Ectodermal cell (in vitro differentiated cells): Measurements from ENCODE around the gene NIP7. TPM values are rescaled to one million over a fixed set of nuclear protein-coding genes. Genes with fewer than 3 reads are reported as not detected.
A peak's percentile ranks its signal among the peaks of the same experiment; 100 is the strongest.
"Not testable (repeated sequence)": the region's sequence is repeated elsewhere in the genome, so short reads cannot be mapped to it uniquely, and the experiment has no call there.

ENCODE experiments used
- H3K27ac ChIP-seq: 2 replicates; pipeline ENCODE4 v1.7.0; 2013; ENCODE audit warnings: mild to moderate bottlenecking, low read depth, low read length; ENCODE audit not compliant: insufficient read depth, poor library complexity, severe bottlenecking
- H3K27me3 ChIP-seq: 2 replicates; pipeline ENCODE4 v1.7.0; 2013; ENCODE audit warnings: mild to moderate bottlenecking, low read length; ENCODE audit not compliant: insufficient read depth, control insufficient read depth, poor library complexity, severe bottlenecking
- H3K36me3 ChIP-seq: one replicate; pipeline ENCODE4 v1.7.0; 2013; ENCODE audit warnings: low read length; ENCODE audit not compliant: control insufficient read depth, insufficient read depth
- H3K4me1 ChIP-seq: one replicate; pipeline ENCODE4 v1.7.0; 2013; ENCODE audit warnings: low read length; ENCODE audit not compliant: control insufficient read depth, insufficient read depth
- H3K4me3 ChIP-seq: 2 replicates; pipeline ENCODE4 v1.7.0; 2013; ENCODE audit warnings: low read depth, low read length, control low read depth; ENCODE audit not compliant: insufficient read depth
- H3K9me3 ChIP-seq: 2 replicates; pipeline ENCODE4 v1.7.0; 2013; ENCODE audit warnings: mild to moderate bottlenecking, low read length, moderate library complexity; ENCODE audit not compliant: control insufficient read depth
- WGBS, 2 experiments: methylation state at CpG; one replicate each; pipeline ENCODE4 v1.1.7; 2013; ENCODE audit warnings: missing lambda C conversion rate in 2 of 2; 5-methylcytosine and 5-hydroxymethylcytosine counted together
- polyA plus RNA-seq, 4 experiments: library from polyadenylated mRNA; stranded (reverse); fragments of 50-300 nt; gene quantifications; one replicate each; pipeline ENCODE4 v1.2.3, GENCODE V29; 2013

The NIP7 gene
- polyA plus RNA-seq (2013, experiment 1 of 4), result 27.7 TPM
- 31.7 TPM for polyA plus RNA-seq (2013, experiment 2 of 4)
- 27.2 TPM for polyA plus RNA-seq (2013, experiment 3 of 4)
- 30.2 TPM for polyA plus RNA-seq (2013, experiment 4 of 4)

GRCh38 chr16:69339289-69340094 lies at the start of gene NIP7, which contains the start of gene COG8:
Gene NIP7 (plus strand): TSS chr16:69339772. CDS start chr16:69339830, 58 bp downstream.
Gene COG8 (minus strand): TSS chr16:69339564. CDS start chr16:69339552, 12 bp downstream.
- peak within 1 kb of the TSS; percentile 58 for H3K27ac ChIP-seq
- peaks cover 40% of the 10 kb centered on the region for H3K36me3 ChIP-seq
- peaks cover 11% of the 10 kb centered on the region for H3K4me1 ChIP-seq
- H3K4me3 ChIP-seq, result peak within 1 kb of the TSS; percentile 97
- H3K27me3 ChIP-seq, result no peaks in the 10 kb centered on the region
- no peaks in the 10 kb centered on the region for H3K9me3 ChIP-seq
- 1% methylated on average over 77 of the region's 77 CpGs for WGBS, 2 experiments

- H3K36me3 ChIP-seq, H3K27me3 ChIP-seq, H3K9me3 ChIP-seq, H3K27ac ChIP-seq, H3K4me3 ChIP-seq, H3K4me1 ChIP-seq: not testable (repeated sequence)
- 92 to 95% methylated on average over 9 of the region's 9 CpGs for WGBS, 2 experiments
Observed at GRCh38 chr16:69291657-69292056, 47.9 kb upstream of the NIP7 start.

GRCh38 chr16:69293401-69293800 lies 46.2 kb upstream of the NIP7 start:
- H3K27me3 ChIP-seq, result no peaks in the 10 kb centered on the region
- no peak overlapping the region for H3K4me3 ChIP-seq
- H3K36me3 ChIP-seq, result no peaks in the 10 kb centered on the region
- WGBS, 2 experiments, result 94 to 96% methylated on average over 3 of the region's 3 CpGs
- no peaks in the 10 kb centered on the region for H3K9me3 ChIP-seq
- H3K27ac ChIP-seq, result no peak overlapping the region
- H3K4me1 ChIP-seq, result no peaks in the 10 kb centered on the region

- H3K36me3 ChIP-seq, result no peaks in the 10 kb centered on the region
- H3K27ac ChIP-seq, result no peak overlapping the region
- H3K9me3 ChIP-seq, result no peaks in the 10 kb centered on the region
- 84 to 90% methylated on average over 1 of the region's 1 CpG for WGBS, 2 experiments
- H3K4me1 ChIP-seq, result no peaks in the 10 kb centered on the region
- no peaks in the 10 kb centered on the region for H3K27me3 ChIP-seq
- H3K4me3 ChIP-seq, result no peak overlapping the region
Observed at GRCh38 chr16:69294051-69294450, 45.5 kb upstream of the NIP7 start.

- not testable (repeated sequence) for H3K27me3 ChIP-seq, H3K36me3 ChIP-seq, H3K9me3 ChIP-seq, H3K27ac ChIP-seq, H3K4me1 ChIP-seq, H3K4me3 ChIP-seq
- WGBS, 2 experiments, result 89 to 92% methylated on average over 7 of the region's 7 CpGs
Observed at GRCh38 chr16:69296771-69297170, 42.8 kb upstream of the NIP7 start.

GRCh38 chr16:69298261-69298660 lies 41.3 kb upstream of the NIP7 start:
- peaks cover 6% of the 10 kb centered on the region for H3K36me3 ChIP-seq
- no peaks in the 10 kb centered on the region for H3K4me1 ChIP-seq
- no peaks in the 10 kb centered on the region for H3K27me3 ChIP-seq
- H3K27ac ChIP-seq, result no peak overlapping the region
- H3K4me3 ChIP-seq, result no peak overlapping the region
- H3K9me3 ChIP-seq, result no peaks in the 10 kb centered on the region
- WGBS, 2 experiments, result 94 to 95% methylated on average over 4 of the region's 4 CpGs

GRCh38 chr16:69301187-69301586 lies 38.4 kb upstream of the NIP7 start:
- Histone ChIP-seq H3K9me3 (no peaks in the 10 kb centered on the region), H3K4me1 (no peaks in the 10 kb centered on the region), H3K27me3 (no peaks in the 10 kb centered on the region), H3K27ac (no peak overlapping the region), H3K4me3 (no peak overlapping the region), H3K36me3 (peaks cover 6% of the 10 kb centered on the region)
- WGBS, 2 experiments, result 78 to 93% methylated on average over 1 of the region's 1 CpG

- H3K4me1 ChIP-seq, result no peaks in the 10 kb centered on the region
- H3K4me3 ChIP-seq, result no peak overlapping the region
- peaks cover 6% of the 10 kb centered on the region for H3K36me3 ChIP-seq
- no peaks in the 10 kb centered on the region for H3K9me3 ChIP-seq
- H3K27ac ChIP-seq, result no peak overlapping the region
- WGBS, 2 experiments, result 93 to 96% methylated on average over 4 of the region's 4 CpGs
- H3K27me3 ChIP-seq, result no peaks in the 10 kb centered on the region
Observed at GRCh38 chr16:69301861-69302260, 37.7 kb upstream of the NIP7 start.

GRCh38 chr16:69302301-69302700 lies 37.3 kb upstream of the NIP7 start:
- H3K4me1 ChIP-seq, result no peaks in the 10 kb centered on the region
- H3K9me3 ChIP-seq, result no peaks in the 10 kb centered on the region
- no peaks in the 10 kb centered on the region for H3K27me3 ChIP-seq
- H3K4me3 ChIP-seq, result no peak overlapping the region
- H3K36me3 ChIP-seq, result peaks cover 6% of the 10 kb centered on the region
- 96 to 97% methylated on average over 4 of the region's 4 CpGs for WGBS, 2 experiments
- H3K27ac ChIP-seq, result no peak overlapping the region

- Histone ChIP-seq H3K4me3 (no peak overlapping the region), H3K27ac (no peak overlapping the region)
- WGBS, 2 experiments, result 100% methylated on average over 1 of the region's 1 CpG; no CpG with 5 or more reads in 1 of the 2 experiments
Observed at GRCh38 chr16:69306031-69306430, 33.5 kb upstream of the NIP7 start.

More at GRCh38 chr16:69306031-69306430, 33.5 kb upstream of the NIP7 start:
- H3K27me3 ChIP-seq, result no peaks in the 10 kb centered on the region
- no peaks in the 10 kb centered on the region for H3K9me3 ChIP-seq
- H3K4me1 ChIP-seq, result no peaks in the 10 kb centered on the region
- peaks cover 6% of the 10 kb centered on the region for H3K36me3 ChIP-seq
